Bone marrow (tissue), 2 donors: Measurements from ENCODE around the gene VDR.

Experiments
- DNase-seq, 2 donors: peaks; one replicate each; lab custom pipeline; 2025; lab: John Stamatoyannopoulos, UW

VDR gene

DNA sequence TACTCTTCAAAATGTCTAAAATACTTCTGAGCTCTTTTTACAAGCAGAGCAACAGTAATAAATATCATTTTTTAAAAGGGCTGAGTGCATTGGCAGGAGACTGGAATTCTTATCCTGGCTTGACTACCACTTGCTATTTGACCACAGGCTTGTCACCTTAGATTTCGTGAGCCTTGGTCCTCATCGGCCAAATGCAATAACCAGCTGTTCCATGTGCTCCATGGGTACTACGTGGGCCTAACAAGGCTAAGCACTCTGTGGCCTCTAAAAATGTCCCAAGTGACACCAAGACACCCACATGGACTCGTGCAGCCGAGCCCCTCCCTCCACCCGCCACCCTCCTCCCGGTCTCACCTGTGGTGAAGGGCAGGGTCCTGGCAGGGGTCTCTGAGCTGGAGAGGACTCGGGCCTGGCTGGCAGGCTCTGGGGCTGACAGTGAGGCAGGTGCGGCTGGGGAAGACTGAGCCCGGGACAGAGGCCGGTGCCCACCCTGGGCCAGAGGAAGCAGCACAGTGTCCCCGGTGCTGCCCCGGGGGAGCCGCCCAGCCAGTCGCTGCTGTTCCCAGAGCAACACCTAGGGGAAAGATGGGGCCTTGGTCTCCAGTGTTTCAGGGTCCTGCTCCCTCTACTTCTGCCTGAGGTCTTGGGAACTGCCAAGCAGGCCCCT, 111.6 kb downstream of the VDR start:
- no peak for DNase-seq

DNA sequence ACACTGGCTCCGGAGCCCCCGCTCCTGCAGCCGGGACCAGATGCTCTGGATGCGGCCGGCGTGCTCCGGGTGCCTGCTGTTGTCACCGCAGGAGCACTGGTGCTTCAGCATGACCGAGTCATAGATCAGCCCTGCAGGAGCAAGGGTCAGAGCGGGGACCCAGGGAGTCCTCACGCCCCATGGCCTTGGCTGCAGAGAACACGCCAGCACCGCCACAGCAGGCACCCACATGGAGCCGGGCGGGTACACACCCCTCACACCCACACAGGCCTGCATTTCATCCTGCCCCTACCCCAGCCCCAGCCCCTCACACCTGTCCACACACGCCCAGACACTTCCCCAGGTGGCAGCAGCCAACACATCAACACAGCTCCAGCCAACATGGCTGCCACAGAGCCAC, 112.9 kb downstream of the VDR start:
- no peak for DNase-seq
